ENCODE data around the gene CHST8.

GRCh38 chr19:33703821-33704220 lies 82.1 kb downstream of the CHST8 start:
- TF ChIP-seq CTCF (IDR thresholded peaks at IDR 0.05; ENCODE audit: insufficient read depth, low read length, poor library complexity, severe bottlenecking) = no peak
- TF ChIP-seq EZH2phosphoT487 (conservative IDR thresholded peaks at IDR 0.05; ENCODE audit: low read length) = no peak
